IMR-90 (cell line): ENCODE results near the gene ACOXL.

Experiments
- CEBPB ChIP-seq: IDR thresholded peaks from 2 replicates; pipeline ENCODE4 v1.6.1; 2012; ENCODE audit warnings: low read depth, low read length, improper control_type of control experiment
- CHD1 ChIP-seq: IDR thresholded peaks from 2 replicates; pipeline ENCODE4 v1.6.1; 2012; ENCODE audit warnings: low read depth, low read length, improper control_type of control experiment
- CTCF ChIP-seq: conservative IDR thresholded peaks from 2 replicates; pipeline ENCODE4 v1.5.1; 2012; ENCODE audit warnings: mild to moderate bottlenecking, low read depth, low read length, improper control_type of control experiment
- FOS ChIP-seq: fragments of 150-350 bp; IDR thresholded peaks from 2 replicates; pipeline ENCODE4 v1.6.1; 2016; ENCODE audit warnings: low read depth, low read length
- MAFK ChIP-seq: IDR thresholded peaks from 2 replicates; pipeline ENCODE4 v1.6.1; 2012; ENCODE audit warnings: low read depth, low read length, improper control_type of control experiment
- NFE2L2 ChIP-seq: fragments of 150-350 bp; IDR thresholded peaks from 2 replicates; pipeline ENCODE4 v1.6.1; 2016; ENCODE audit warnings: low read depth, mild to moderate bottlenecking, low read length
- POLR2A ChIP-seq: IDR thresholded peaks from 2 replicates; pipeline ENCODE4 v1.6.1; 2012; ENCODE audit warnings: mild to moderate bottlenecking, low read depth, low read length
- RCOR1 ChIP-seq: IDR thresholded peaks from 2 replicates; pipeline ENCODE4 v1.6.1; 2012; ENCODE audit warnings: mild to moderate bottlenecking, low read length, improper control_type of control experiment; ENCODE audit not compliant: insufficient replicate concordance
- RFX5 ChIP-seq: IDR thresholded peaks from 2 replicates; pipeline ENCODE4 v1.8.0; 2012; ENCODE audit warnings: low read depth, mild to moderate bottlenecking, low read length, moderate library complexity

GRCh38 chr2:110793034-110793433 is 60.7 kb downstream of the ACOXL start:
- TF ChIP-seq CTCF (no peak), CHD1 (no peak), RFX5 (no peak), FOS (no peak), POLR2A (no peak), RCOR1 (no peak), NFE2L2 (no peak), CEBPB (no peak), MAFK (no peak)
